ENCODE data around the gene SEMA4G. TPM values are rescaled to one million over a fixed set of nuclear protein-coding genes. Genes with fewer than 3 reads are reported as not detected.
"Not testable (repeated sequence)": the region's sequence is repeated elsewhere in the genome, so short reads cannot be mapped to it uniquely, and the experiment has no call there.

SEMA4G gene
- total RNA-seq, 1 donor from 2014 or later = 20.0 TPM

DNA sequence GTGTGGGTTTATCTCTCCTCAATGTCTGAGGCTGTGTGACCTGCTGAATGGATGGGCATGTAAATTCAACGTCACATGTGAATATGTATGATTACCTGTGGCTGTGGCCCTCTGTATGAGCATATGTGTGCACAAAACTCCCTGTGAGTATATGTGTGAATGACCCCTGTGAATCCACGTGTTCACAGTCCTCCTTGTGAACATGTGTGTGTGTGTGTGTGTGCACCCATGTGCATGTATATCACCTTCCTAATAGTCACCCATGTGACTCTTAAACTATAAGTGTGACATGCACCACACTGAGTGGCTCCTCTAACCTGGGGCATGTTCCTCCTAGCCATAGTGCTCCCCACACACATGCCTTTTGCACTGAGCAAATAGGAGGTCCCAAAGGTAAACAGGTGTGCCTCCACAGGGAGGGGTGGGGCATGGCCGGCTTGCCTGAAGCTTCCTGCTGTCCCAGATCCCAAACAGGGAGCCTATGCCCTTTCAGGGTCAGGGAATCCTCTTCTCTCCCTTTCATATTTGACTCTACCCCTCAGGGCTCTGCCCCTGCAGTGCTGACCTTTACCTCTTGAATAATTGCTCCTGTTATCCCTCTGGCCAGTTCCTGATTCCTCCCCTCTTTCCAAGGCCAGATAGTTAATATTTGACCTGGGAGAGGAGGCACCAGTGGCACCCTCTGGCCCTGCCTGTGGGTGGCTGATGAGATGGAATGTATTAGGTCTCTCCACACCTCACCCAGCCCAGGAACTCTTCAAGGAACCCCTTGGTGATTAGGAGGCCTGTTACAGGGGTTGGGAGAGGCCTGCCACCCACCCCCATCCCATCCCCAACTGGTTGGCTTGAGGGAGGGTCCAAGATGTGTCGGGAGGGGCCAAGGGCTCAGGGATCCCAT lies 1.9 kb downstream of the SEMA4G start:
- H3K4me3 Mint-ChIP-seq = peak overlapping the region; percentile 74
- no peaks in the 10 kb centered on the region for H3K9me3 Mint-ChIP-seq
- TF ChIP-seq, protein P1, sequence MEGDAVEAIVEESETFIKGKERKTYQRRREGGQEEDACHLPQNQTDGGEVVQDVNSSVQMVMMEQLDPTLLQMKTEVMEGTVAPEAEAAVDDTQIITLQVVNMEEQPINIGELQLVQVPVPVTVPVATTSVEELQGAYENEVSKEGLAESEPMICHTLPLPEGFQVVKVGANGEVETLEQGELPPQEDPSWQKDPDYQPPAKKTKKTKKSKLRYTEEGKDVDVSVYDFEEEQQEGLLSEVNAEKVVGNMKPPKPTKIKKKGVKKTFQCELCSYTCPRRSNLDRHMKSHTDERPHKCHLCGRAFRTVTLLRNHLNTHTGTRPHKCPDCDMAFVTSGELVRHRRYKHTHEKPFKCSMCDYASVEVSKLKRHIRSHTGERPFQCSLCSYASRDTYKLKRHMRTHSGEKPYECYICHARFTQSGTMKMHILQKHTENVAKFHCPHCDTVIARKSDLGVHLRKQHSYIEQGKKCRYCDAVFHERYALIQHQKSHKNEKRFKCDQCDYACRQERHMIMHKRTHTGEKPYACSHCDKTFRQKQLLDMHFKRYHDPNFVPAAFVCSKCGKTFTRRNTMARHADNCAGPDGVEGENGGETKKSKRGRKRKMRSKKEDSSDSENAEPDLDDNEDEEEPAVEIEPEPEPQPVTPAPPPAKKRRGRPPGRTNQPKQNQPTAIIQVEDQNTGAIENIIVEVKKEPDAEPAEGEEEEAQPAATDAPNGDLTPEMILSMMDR (IDR thresholded peaks at IDR 0.05; ENCODE audit: unreplicated experiment) = no peak
- H3K27me3 Mint-ChIP-seq (ENCODE audit: low read depth) = no peaks in the 10 kb centered on the region
- H3K36me3 Mint-ChIP-seq = no peaks in the 10 kb centered on the region
- no peak overlapping the region for H3K27ac Mint-ChIP-seq
- peaks cover 13% of the 10 kb centered on the region for H3K4me1 Mint-ChIP-seq
- no peak for DNase-seq (ENCODE audit: low spot score in 2 of 2, unreplicated experiment in 2 of 2)

DNA sequence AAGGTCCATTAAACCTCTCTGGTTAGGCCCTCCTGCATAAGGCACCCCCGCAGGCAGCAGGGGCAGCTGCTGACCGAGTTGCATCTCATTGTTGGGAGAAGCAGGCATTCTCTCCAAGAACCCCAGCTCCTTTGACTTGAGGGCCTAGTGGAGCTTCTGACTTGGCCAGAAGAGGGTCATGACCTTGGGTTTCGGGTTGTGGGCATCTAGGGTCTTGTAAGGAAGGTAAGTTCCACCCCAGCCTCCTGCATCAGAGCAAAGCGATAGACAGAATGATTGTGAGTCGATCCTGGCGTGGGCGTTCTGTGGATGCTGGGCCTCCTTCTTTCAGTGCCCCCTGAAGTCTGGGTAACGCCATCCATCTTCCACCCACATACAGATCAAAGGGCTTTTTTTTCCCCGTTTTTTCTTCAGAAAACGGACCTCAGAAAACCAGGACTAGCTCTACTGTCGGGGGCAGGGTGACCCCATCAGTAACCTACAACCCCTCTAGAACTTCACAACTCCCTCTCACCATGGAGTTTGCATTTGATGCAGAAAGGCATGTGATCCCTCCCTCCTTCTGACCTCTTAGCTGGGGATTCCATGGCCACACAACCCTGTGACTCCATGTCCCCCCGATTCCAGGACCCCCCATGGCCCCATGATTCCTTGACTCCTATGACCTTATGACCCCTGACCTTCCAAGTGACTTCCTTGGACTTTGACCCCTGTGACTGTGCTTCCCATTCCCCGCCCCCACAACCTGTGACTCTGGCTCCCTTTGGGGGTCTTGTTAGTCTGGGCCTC lies 3.0 kb downstream of the SEMA4G start:
- no peaks in the 10 kb centered on the region for H3K9me3 Mint-ChIP-seq

DNA sequence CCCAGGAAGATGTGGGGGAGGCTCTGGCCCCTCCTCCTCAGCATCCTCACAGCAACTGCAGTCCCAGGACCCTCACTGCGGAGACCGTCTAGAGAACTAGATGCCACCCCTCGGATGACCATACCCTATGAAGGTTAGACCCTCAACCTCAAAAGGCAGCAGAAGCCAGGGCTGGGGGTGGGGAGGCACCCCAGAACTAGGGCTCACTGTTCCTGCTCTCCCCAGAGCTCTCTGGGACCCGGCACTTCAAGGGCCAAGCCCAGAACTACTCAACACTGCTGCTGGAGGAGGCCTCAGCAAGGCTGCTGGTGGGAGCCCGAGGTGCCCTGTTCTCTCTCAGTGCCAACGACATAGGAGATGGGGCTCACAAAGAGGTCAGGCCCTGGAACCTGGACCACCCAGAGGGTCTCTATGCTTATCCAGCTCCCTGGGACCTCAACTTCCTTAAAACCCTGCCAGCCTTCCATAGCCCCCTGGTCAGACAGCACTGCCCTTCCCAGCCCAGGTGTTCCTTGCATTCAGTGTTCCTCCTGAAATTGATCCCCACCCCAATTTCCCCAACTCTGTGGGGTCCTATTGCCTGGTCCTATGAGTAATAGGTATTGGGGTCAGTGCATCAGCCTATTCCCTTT lies 3.7 kb downstream of the SEMA4G start:
- Mint-ChIP-seq H3K9me3 (no peaks in the 10 kb centered on the region), H3K27ac (no peak overlapping the region), H3K27me3 (ENCODE audit: low read depth) (no peaks in the 10 kb centered on the region), H3K4me1 (peaks cover 18% of the 10 kb centered on the region), H3K36me3 (no peaks in the 10 kb centered on the region), H3K4me3 (no peak overlapping the region)
- DNase-seq (ENCODE audit: low spot score in 2 of 2, unreplicated experiment in 2 of 2) = peak in 1 of 2 experiments; percentile 29
- TF ChIP-seq, protein P1 (IDR thresholded peaks at IDR 0.05; ENCODE audit: unreplicated experiment) = no peak

More for the DNA sequence above, 3.0 kb downstream of the SEMA4G start:
- no peaks in the 10 kb centered on the region for H3K36me3 Mint-ChIP-seq
- TF ChIP-seq, protein P1 (IDR thresholded peaks at IDR 0.05; ENCODE audit: unreplicated experiment) = no peak
- no peak overlapping the region for H3K4me3 Mint-ChIP-seq
- H3K4me1 Mint-ChIP-seq = peaks cover 18% of the 10 kb centered on the region
- no peak overlapping the region for H3K27ac Mint-ChIP-seq
- DNase-seq (ENCODE audit: low spot score in 2 of 2, unreplicated experiment in 2 of 2) = peak in 1 of 2 experiments; percentile 34
- no peaks in the 10 kb centered on the region for H3K27me3 Mint-ChIP-seq (ENCODE audit: low read depth)

DNA sequence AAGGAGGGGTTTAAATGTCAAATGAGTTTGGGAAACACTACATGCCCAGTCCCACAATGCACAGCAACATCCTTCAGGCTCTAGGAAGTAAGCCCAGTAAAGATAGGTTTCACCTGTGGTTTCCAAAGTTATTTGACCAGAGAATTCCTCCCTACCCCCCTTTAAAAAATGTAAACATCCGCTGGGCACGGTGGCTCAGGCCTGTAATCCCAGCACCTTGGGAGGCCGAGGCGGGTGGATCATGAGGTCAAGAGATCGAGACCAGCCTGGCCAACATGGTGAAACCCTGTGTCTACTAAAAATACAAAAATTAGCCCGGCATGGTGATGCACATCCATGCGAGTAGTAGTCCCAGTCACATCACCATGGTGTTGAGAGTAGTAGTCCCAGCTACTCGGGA lies 6.1 kb downstream of the SEMA4G start:
- not testable (repeated sequence) for H3K9me3 Mint-ChIP-seq; H3K4me3 Mint-ChIP-seq; H3K36me3 Mint-ChIP-seq; H3K27me3 Mint-ChIP-seq (ENCODE audit: low read depth); H3K27ac Mint-ChIP-seq
- peaks cover 11% of the 10 kb centered on the region for H3K4me1 Mint-ChIP-seq
- DNase-seq (ENCODE audit: low spot score in 2 of 2, unreplicated experiment in 2 of 2) = peak in 1 of 2 experiments; percentile 6

DNA sequence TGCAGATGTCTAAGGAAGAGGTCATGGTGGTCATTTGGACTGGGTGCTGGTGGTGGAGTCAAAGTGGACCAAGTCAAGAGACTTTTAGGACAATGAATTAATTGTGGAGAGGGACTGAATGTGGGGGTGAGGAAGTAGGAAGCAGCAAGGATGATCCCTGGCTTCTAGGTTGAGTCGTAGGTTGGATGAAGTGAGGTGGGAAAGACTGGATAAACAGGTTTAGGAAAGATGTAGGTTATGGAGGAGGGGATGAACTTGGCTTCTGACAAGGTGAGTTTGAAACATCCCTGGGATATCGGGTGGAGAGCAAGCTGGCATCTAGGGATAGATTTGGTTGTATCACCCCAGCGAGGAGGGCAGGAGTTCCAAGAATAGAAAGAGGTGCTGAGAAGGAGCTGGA lies 7.6 kb downstream of the SEMA4G start:
- Mint-ChIP-seq H3K36me3 (peaks cover 17% of the 10 kb centered on the region), H3K9me3 (no peaks in the 10 kb centered on the region), H3K27me3 (ENCODE audit: low read depth) (no peaks in the 10 kb centered on the region), H3K4me3 (no peak overlapping the region), H3K27ac (no peak overlapping the region), H3K4me1 (peaks cover 5% of the 10 kb centered on the region)
- TF ChIP-seq, protein P1 (IDR thresholded peaks at IDR 0.05; ENCODE audit: unreplicated experiment) = no peak
- DNase-seq (ENCODE audit: low spot score in 2 of 2, unreplicated experiment in 2 of 2) = no peak
